ENCODE results near the gene NGFR. TPM values are rescaled to one million over a fixed set of nuclear protein-coding genes. Genes with fewer than 3 reads are reported as not detected.

The NGFR gene
- 10 to 100 TPM in 1 of 4 donors, 1 to 10 TPM in 1, under 1 TPM in 1, not detected in 1; 0.54 to 22.8 (median 2.8) TPM for polyA plus RNA-seq
- long read RNA-seq, donor 1, result 0 reads
- long read RNA-seq, donor 2, result 0 reads
- long read RNA-seq, donor 3, transcript NGFR-201 (6 exons, 3,417 nt), result major isoform, 7 of 7 reads
- long read RNA-seq, donor 3, partial matches to known transcripts, result 0 of 7 reads
- long read RNA-seq, donor 3, other reads (novel, unspliced or antisense), result 0 of 7 reads
- long read RNA-seq, donor 4, result 0 reads
- long read RNA-seq, donor 5, partial matches to known transcripts, result 0 of 2 reads
- long read RNA-seq, donor 5, other reads (novel, unspliced or antisense), result 0 of 2 reads
- long read RNA-seq, donor 6, partial matches to known transcripts, result 0 of 2 reads
- long read RNA-seq, donor 6, other reads (novel, unspliced or antisense), result 0 of 2 reads
- long read RNA-seq, donor 7, partial matches to known transcripts, result 0 of 3 reads
- long read RNA-seq, donor 7, other reads (novel, unspliced or antisense), result 0 of 3 reads
- long read RNA-seq, donor 8, partial matches to known transcripts, result 0 of 2 reads
- long read RNA-seq, donor 8, other reads (novel, unspliced or antisense), result 0 of 2 reads
- long read RNA-seq, donor 9, partial matches to known transcripts, result 0 of 2 reads
- long read RNA-seq, donor 9, other reads (novel, unspliced or antisense), result 0 of 2 reads
- long read RNA-seq, donor 10, transcript NGFR-201 (6 exons, 3,417 nt), result major isoform, 6 of 6 reads
- long read RNA-seq, donor 10, partial matches to known transcripts, result 0 of 6 reads
- long read RNA-seq, donor 10, other reads (novel, unspliced or antisense), result 0 of 6 reads

- H3K9me3 ChIP-seq (ENCODE audit: control insufficient read depth in 2 of 2, insufficient read depth in 1 of 2, low read depth in 1 of 2, low read length in 1 of 2), result no peaks in the 10 kb centered on the region
- FAIRE-seq (no peak), DNase-seq (peak in 1 of 2 donors; percentile 49)
- WGBS, 3 donors, result 1% methylated on average over 50 to 79 of the region's 79 CpGs
- H3K27ac ChIP-seq (ENCODE audit: low read depth in 1 of 3, low read length in 2 of 3), result no peak within 1 kb of the TSS
- peaks cover 0 to 14% (median 0%) of the 10 kb centered on the region in 3 donors for H3K4me1 ChIP-seq (ENCODE audit: control insufficient read depth in 3 of 3, insufficient read depth in 2 of 3, low read depth in 1 of 3, low read length in 2 of 3)
- H3K36me3 ChIP-seq (ENCODE audit: control insufficient read depth in 3 of 3, insufficient read depth in 2 of 3, low read depth in 1 of 3, low read length in 3 of 3), result no peaks in the 10 kb centered on the region
- H3K27me3 ChIP-seq (ENCODE audit: control insufficient read depth in 3 of 3, insufficient read depth in 3 of 3, low read length in 3 of 3), result peaks cover 11 to 88% (median 17%) of the 10 kb centered on the region in 3 donors
- peak within 1 kb of the TSS; percentile 22 to 44 (median 44) for H3K4me3 ChIP-seq (ENCODE audit: low read depth in 1 of 3, low read length in 3 of 3)
These were observed at the start of gene NGFR for GRCh38 chr17:49494986-49495841. NGFR (plus strand) TSS chr17:49495293; CDS start chr17:49495418, 125 bp downstream.

DNA sequence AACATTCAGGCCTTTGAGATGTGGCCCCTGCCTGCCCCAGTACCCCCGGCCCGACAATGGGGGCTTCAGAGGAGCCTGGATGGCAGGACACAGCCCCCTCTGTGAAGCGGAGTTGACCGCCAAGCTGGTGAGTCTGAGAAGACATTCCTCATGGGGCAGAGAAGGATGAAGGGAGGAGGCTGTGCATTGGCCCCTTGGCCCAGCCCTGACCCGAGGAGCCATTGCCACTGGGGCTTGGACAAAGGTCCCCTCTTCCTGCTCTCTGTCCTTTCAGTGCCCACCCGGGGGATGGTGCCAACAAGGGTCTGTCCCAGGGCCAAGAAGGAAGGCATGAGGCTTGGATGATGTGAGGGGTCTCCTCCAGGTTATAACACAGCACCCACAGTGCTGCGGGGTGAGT lies 49.5 kb upstream of the NGFR start:
- no peak for FAIRE-seq
- 72 to 82% (median 80%) methylated on average over 7 of the region's 7 CpGs for WGBS, 3 donors

DNA sequence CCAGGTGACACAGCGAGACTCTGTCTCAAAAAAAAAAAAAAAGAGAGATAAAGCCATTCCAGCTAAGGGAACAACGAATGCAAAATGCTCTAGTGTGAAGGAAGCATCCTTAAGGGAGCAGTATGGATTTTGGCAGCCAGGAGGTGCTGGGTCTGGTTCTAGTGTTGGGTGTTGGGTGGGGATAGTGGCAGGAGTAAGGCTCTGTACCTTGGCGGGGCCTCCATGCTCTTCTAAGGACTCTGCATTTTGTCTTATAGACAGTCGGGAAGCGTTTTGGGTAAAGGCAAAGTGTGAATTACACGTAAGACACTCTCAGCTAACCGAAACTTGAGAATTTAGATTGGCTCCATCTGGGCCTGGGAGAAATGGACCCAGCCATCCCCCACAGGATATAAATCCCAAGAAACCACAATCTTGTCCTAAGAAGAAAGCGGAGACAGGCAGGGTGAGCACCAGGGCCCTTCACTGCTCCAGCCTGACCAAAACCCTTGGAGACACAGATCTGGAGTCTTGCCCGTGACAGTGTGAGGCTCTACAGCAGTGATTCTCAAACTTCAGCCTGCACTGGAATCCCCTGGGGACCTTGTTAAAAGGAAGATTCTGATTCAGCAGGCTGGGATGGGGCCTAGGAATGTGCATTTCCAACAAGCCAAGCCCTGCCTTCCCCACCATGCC lies 47.3 kb upstream of the NGFR start:
- no peak for DNase-seq
- no peak for FAIRE-seq
- Histone ChIP-seq H3K4me3 (ENCODE audit: low read depth in 1 of 3, low read length in 3 of 3) (no peak overlapping the region), H3K36me3 (ENCODE audit: control insufficient read depth in 3 of 3, insufficient read depth in 2 of 3, low read depth in 1 of 3, low read length in 3 of 3) (no peaks in the 10 kb centered on the region), H3K4me1 (ENCODE audit: control insufficient read depth in 3 of 3, insufficient read depth in 2 of 3, low read depth in 1 of 3, low read length in 2 of 3) (no peaks in the 10 kb centered on the region), H3K27ac (ENCODE audit: low read depth in 1 of 3, low read length in 2 of 3) (no peak overlapping the region), H3K9me3 (ENCODE audit: control insufficient read depth in 2 of 2, insufficient read depth in 1 of 2, low read depth in 1 of 2, low read length in 1 of 2) (no peaks in the 10 kb centered on the region), H3K27me3 (ENCODE audit: control insufficient read depth in 3 of 3, insufficient read depth in 3 of 3, low read length in 3 of 3) (peaks cover 0 to 17% (median 4%) of the 10 kb centered on the region in 3 donors)
- WGBS, 3 donors, result 83 to 85% (median 84%) methylated on average over 9 of the region's 9 CpGs

More for the DNA sequence above, 49.5 kb upstream of the NGFR start:
- Histone ChIP-seq H3K4me1 (ENCODE audit: control insufficient read depth in 3 of 3, insufficient read depth in 2 of 3, low read depth in 1 of 3, low read length in 2 of 3) (no peaks in the 10 kb centered on the region), H3K27me3 (ENCODE audit: control insufficient read depth in 3 of 3, insufficient read depth in 3 of 3, low read length in 3 of 3) (peaks cover 0 to 21% (median 4%) of the 10 kb centered on the region in 3 donors), H3K27ac (ENCODE audit: low read depth in 1 of 3, low read length in 2 of 3) (no peak overlapping the region), H3K36me3 (ENCODE audit: control insufficient read depth in 3 of 3, insufficient read depth in 2 of 3, low read depth in 1 of 3, low read length in 3 of 3) (no peaks in the 10 kb centered on the region), H3K9me3 (ENCODE audit: control insufficient read depth in 2 of 2, insufficient read depth in 1 of 2, low read depth in 1 of 2, low read length in 1 of 2) (no peaks in the 10 kb centered on the region), H3K4me3 (ENCODE audit: low read depth in 1 of 3, low read length in 3 of 3) (no peak overlapping the region)
- DNase-seq, result no peak

DNA sequence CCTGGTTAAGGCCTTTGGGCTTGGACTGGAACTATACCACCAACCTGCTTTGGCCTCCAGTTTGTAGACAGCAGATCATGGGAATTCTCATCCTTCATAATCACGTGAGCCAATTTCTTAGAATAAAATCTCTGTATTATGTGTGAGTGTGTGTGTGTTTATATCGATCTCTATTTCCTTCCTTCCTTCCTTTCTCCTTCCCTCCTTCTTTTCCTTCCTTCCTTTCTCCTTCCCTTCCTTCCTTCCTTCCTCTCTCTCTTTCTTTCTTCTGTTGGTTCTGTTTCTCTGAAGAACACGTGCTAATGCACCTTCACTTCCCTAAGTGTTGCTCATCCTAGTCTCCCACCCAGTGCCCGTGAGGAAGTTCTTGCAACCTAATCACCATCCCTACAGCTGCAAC lies 44.9 kb upstream of the NGFR start:
- FAIRE-seq, result no peak

GRCh38 chr17:49450735-49451134 lies 44.4 kb upstream of the NGFR start:
- no peak for FAIRE-seq
- 50 to 79% (median 61%) methylated on average over 3 of the region's 3 CpGs for WGBS, 3 donors
- H3K9me3 ChIP-seq (ENCODE audit: control insufficient read depth in 2 of 2, insufficient read depth in 1 of 2, low read depth in 1 of 2, low read length in 1 of 2), result no peaks in the 10 kb centered on the region
- no peak for DNase-seq
- no peaks in the 10 kb centered on the region for H3K4me1 ChIP-seq (ENCODE audit: control insufficient read depth in 3 of 3, insufficient read depth in 2 of 3, low read depth in 1 of 3, low read length in 2 of 3)
- H3K4me3 ChIP-seq (ENCODE audit: low read depth in 1 of 3, low read length in 3 of 3), result no peak overlapping the region
- H3K36me3 ChIP-seq (ENCODE audit: control insufficient read depth in 3 of 3, insufficient read depth in 2 of 3, low read depth in 1 of 3, low read length in 3 of 3), result no peaks in the 10 kb centered on the region
- H3K27me3 ChIP-seq (ENCODE audit: control insufficient read depth in 3 of 3, insufficient read depth in 3 of 3, low read length in 3 of 3), result peaks cover 0 to 20% (median 8%) of the 10 kb centered on the region in 3 donors
- no peak overlapping the region for H3K27ac ChIP-seq (ENCODE audit: low read depth in 1 of 3, low read length in 2 of 3)

More for the DNA sequence above, 44.9 kb upstream of the NGFR start:
- Histone ChIP-seq H3K36me3 (ENCODE audit: control insufficient read depth in 3 of 3, insufficient read depth in 2 of 3, low read depth in 1 of 3, low read length in 3 of 3) (no peaks in the 10 kb centered on the region), H3K27me3 (ENCODE audit: control insufficient read depth in 3 of 3, insufficient read depth in 3 of 3, low read length in 3 of 3) (peaks cover 0 to 23% (median 5%) of the 10 kb centered on the region in 3 donors), H3K4me1 (ENCODE audit: control insufficient read depth in 3 of 3, insufficient read depth in 2 of 3, low read depth in 1 of 3, low read length in 2 of 3) (no peaks in the 10 kb centered on the region), H3K4me3 (ENCODE audit: low read depth in 1 of 3, low read length in 3 of 3) (no peak overlapping the region), H3K9me3 (ENCODE audit: control insufficient read depth in 2 of 2, insufficient read depth in 1 of 2, low read depth in 1 of 2, low read length in 1 of 2) (no peaks in the 10 kb centered on the region), H3K27ac (ENCODE audit: low read depth in 1 of 3, low read length in 2 of 3) (no peak overlapping the region)
- 72 to 89% (median 75%) methylated on average over 4 of the region's 4 CpGs for WGBS, 3 donors
- no peak for DNase-seq

DNA sequence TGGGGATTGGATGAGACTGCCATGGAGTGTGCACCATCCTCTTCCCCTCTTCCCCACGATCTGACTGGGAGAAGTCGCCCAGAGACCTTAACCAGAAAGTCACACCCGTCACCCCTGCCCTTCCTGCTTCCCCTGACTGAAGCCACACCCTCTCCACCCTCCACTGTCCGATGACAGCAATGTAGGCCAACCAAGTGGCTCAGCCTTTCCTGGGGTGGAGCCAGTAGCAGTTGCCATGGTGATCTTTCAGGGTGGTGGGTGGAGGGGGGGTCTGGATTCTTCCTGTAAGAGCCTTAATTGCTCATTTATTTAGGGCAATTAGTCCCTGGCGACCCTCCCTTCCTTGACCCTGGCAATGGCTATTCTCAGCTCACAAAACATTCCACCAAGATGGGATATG lies 42.9 kb upstream of the NGFR start:
- no peaks in the 10 kb centered on the region for H3K4me1 ChIP-seq (ENCODE audit: control insufficient read depth in 3 of 3, insufficient read depth in 2 of 3, low read depth in 1 of 3, low read length in 2 of 3)
- peaks cover 2 to 23% (median 8%) of the 10 kb centered on the region in 3 donors for H3K27me3 ChIP-seq (ENCODE audit: control insufficient read depth in 3 of 3, insufficient read depth in 3 of 3, low read length in 3 of 3)
- H3K9me3 ChIP-seq (ENCODE audit: control insufficient read depth in 2 of 2, insufficient read depth in 1 of 2, low read depth in 1 of 2, low read length in 1 of 2), result no peaks in the 10 kb centered on the region
- FAIRE-seq, result no peak
- no peak overlapping the region for H3K4me3 ChIP-seq (ENCODE audit: low read depth in 1 of 3, low read length in 3 of 3)
- no peak for DNase-seq
- WGBS, 3 donors, result 32 to 42% (median 34%) methylated on average over 5 of the region's 5 CpGs
- H3K27ac ChIP-seq (ENCODE audit: low read depth in 1 of 3, low read length in 2 of 3), result no peak overlapping the region
- no peaks in the 10 kb centered on the region for H3K36me3 ChIP-seq (ENCODE audit: control insufficient read depth in 3 of 3, insufficient read depth in 2 of 3, low read depth in 1 of 3, low read length in 3 of 3)

DNA sequence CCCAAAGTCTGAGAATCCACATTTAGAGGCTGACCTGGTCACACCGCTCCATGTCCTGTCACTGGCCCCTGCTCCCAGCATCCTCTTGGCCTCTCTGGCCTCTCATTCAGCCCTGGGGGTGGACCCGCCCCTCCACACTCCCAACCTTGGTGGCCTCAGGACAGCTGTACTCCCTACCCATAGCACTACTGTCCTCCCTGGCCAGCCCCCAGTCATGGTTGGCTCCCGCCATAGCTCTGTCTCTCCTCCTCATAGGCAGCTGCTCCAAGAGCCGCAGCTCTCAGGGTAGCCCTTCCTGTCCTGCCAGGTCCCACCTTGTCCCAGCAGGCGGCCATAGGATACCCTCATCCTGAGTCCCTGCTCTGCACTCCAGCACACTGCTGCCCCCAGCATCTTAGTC lies 42.4 kb upstream of the NGFR start:
- DNase-seq (no peak), FAIRE-seq (no peak)
- H3K27me3 ChIP-seq (ENCODE audit: control insufficient read depth in 3 of 3, insufficient read depth in 3 of 3, low read length in 3 of 3), result peaks cover 2 to 27% (median 10%) of the 10 kb centered on the region in 3 donors
- no peaks in the 10 kb centered on the region for H3K4me1 ChIP-seq (ENCODE audit: control insufficient read depth in 3 of 3, insufficient read depth in 2 of 3, low read depth in 1 of 3, low read length in 2 of 3)
- 84 to 89% (median 88%) methylated on average over 4 to 5 of the region's 5 CpGs for WGBS, 3 donors
- H3K9me3 ChIP-seq (ENCODE audit: control insufficient read depth in 2 of 2, insufficient read depth in 1 of 2, low read depth in 1 of 2, low read length in 1 of 2), result no peaks in the 10 kb centered on the region
- no peak overlapping the region for H3K4me3 ChIP-seq (ENCODE audit: low read depth in 1 of 3, low read length in 3 of 3)
- no peak overlapping the region for H3K27ac ChIP-seq (ENCODE audit: low read depth in 1 of 3, low read length in 2 of 3)
- H3K36me3 ChIP-seq (ENCODE audit: control insufficient read depth in 3 of 3, insufficient read depth in 2 of 3, low read depth in 1 of 3, low read length in 3 of 3), result no peaks in the 10 kb centered on the region
